HG03439 (cell line): ENCODE measurements around the gene ZNF224.

Experiments used
- ATAC-seq: cut with Tn5 transposase; IDR thresholded peaks from one replicate; pipeline ENCODE4 v1.9.1; 2021; ENCODE audit warnings: mild to moderate bottlenecking, moderate library complexity; ENCODE audit not compliant: unreplicated experiment

Gene ZNF224

GRCh38 chr19:44093931-44094765, at the start of gene ZNF224:
ZNF224 (plus strand) TSS chr19:44094361; CDS start chr19:44097874, 3,513 bp downstream.
- peak; percentile 87 for ATAC-seq

DNA sequence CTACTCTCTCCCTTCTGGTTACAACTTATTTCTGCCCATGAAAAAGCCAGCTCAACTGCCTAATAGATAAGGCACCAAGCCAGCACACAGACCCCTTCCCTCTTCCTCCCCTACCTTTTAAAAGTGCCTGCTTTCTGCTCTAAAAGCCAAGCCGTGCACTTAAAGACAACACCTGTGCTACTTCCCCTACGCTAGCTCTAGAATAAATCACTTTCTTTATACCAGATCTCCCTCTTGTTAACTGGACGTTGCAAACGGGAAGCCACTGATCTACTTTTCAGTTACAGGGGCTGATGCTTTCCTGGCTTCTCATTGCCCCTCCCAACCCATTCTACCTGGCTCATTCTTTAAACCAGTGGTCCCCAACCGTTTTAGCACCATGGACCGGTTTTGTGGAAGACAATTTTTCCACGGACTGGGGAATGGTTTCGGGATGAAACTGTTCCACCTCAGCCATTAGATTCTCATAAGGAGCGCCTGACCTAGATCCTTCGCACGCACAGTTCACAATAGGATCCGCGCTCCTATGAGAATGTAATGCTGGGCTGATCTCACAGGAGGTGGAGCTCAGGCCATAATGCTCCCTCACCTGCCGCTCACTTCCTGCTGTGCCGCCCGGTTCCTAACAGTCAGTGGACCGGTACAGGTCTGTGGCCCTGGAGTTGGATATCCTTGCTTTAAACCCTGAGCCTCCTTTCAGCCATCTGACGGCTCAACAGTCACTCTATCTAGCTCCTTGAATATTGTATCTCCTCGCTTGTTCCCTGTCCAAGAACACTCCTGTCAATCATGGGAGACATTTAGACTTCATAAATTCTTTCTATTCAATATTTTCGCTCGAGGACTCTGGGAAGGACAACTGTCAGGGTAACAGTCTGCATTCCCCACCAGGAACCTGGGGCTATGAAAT, 43.2 kb upstream of the ZNF224 start:
- ATAC-seq: no peak

GRCh38 chr19:44051650-44052402, 42.3 kb upstream of the ZNF224 start, which contains the start of gene ZNF223:
ZNF223 (plus strand) TSS chr19:44052036; CDS start chr19:44055177, 3,141 bp downstream.
- ATAC-seq: no peak

DNA sequence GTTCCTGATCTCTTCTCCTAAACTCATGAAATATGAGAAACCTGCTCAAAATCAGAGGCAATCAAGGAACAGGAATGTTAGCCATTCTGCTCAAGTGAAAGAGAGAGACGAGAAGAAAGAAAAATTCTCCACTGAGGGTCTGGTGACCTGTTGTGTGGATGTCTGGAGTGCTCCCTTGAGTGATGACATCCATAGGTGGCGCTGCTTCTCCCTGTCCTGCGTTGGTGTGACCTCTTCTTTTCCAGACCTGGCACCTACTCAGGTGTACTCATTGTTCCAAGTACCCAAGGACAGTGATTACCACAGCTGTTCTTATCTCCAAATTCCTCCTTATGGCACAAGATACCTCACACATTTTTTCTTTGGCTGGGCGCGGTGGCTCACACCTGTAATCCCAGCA, 38.3 kb upstream of the ZNF224 start:
- no peak for ATAC-seq

GRCh38 chr19:44059229-44059628, 34.9 kb upstream of the ZNF224 start:
- ATAC-seq: no peak

- ATAC-seq: no peak
These were observed 33.1 kb upstream of the ZNF224 start for GRCh38 chr19:44061038-44061437.

- ATAC-seq: no peak
These were observed 27.9 kb upstream of the ZNF224 start for GRCh38 chr19:44066305-44066704.

GRCh38 chr19:44069415-44069814, 24.7 kb upstream of the ZNF224 start:
- no peak for ATAC-seq

DNA sequence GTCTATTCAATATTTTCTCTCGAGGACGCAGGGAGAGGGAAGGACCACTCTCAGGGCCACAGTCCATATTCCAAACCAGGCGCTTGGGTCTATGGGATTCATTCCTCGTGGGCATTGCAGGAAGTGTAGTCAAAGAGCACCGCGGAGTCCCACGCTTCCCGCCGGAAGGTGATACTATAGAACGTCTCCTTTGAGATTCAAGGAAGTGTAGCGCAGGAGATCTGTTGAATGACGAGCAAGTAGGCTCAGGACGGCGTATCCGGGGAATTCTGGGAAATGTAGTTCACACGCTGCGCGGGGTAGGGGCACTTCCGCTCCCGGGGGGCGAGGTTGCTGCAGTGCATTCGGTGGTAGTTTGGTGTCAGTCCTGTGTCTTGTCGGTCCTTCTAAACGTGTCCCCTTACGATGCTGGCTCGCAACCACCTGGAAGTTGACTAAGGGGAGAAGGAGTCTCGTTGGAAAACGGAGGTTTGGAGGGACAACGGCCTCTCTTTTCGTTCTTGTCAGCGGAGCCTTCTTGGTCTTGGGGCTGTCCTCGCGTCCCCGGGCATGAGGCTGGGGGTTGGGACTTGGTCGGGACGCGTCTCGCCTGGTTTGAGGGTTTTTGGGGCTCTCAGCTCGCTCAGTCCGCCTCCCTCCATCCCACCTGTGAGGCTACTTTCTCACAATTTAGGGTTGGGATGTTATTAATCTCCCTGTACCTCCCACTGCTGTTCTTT, 22.2 kb upstream of the ZNF224 start, which contains the start of gene ZNF284:
Gene ZNF284 (plus strand): TSS at position 336 of the 719 bp plus-strand sequence. CDS start 4,231 bp downstream, outside the sequence.
- ATAC-seq: peak; percentile 85

DNA sequence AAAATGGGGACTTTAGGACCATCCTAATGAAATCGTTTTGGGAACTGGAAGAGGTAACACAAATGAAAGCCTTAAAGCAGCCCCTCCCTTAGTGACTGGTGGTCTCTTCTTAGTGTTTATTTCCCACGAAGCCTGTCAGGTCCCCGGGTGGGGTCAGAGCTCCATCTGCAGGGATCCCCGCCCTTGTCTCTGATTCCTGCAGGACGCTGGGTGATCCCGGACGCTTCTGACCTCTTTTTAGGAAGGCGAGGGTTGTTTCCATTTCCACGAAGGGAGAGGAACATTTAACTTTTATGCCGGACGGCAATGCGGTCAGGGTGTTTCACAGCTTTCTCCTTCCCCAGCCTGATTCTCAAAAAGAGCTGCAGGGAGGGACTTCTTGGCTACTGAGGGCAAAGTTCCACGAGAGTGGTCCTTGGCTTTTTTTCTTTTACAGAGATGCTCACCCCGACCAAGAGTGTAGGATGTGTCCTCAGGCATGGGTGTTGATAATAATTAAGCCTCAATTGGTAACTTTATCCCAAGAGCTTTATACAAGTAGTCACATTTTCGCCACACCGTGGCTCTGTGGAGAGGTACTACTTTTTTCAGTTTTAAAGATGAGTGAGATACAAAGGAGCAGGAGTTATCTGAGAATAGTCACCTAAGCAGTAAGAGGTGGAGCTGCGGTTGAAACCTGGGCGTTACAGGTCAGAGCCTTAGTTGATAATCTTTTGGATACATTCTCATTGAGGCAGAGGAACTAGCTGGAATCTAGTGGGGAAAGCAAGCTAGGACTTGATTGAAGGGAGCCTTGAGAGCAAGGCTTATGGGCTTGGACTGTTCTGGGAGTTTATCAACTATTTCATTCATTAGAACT, 21.4 kb upstream of the ZNF224 start:
- no peak for ATAC-seq

GRCh38 chr19:44076325-44076724, 17.8 kb upstream of the ZNF224 start:
- no peak for ATAC-seq

DNA sequence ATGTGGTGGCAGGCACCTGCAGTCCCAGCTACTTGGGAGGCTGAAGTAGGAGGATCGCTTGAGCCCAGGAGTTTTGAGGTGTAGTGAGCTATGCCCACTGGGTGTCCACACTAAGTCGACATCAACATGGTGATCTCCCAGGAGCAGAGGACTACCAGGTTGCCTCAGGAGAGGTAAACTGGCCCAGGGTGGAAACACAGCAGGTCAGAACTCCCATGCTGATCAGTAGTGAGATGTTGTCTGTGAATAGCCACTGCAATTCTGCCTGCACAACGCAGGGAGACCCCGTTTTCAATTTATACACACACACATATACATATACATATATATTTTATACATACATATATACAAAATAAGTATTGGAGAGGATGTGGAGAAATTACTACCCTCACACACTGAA, 2.1 kb upstream of the ZNF224 start:
- ATAC-seq: no peak

DNA sequence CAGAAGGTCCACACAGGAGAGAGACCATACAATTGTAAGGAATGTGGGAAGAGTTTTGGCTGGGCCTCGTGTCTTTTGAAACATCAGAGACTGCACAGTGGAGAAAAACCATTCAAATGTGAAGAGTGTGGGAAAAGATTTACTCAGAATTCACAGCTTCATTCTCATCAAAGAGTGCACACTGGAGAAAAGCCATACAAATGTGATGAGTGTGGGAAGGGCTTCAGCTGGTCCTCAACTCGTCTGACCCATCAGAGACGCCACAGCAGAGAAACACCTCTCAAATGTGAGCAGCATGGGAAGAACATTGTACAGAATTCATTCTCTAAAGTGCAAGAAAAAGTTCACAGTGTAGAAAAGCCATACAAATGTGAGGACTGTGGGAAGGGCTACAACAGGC, 13.6 kb downstream of the ZNF224 start:
- no peak for ATAC-seq

- ATAC-seq: no peak
These were observed 15.3 kb downstream of the ZNF224 start for GRCh38 chr19:44109458-44109857.

- ATAC-seq: no peak
These were observed 17.8 kb downstream of the ZNF224 start for GRCh38 chr19:44111910-44112463.

- peak; percentile 6 for ATAC-seq
These were observed 18.6 kb downstream of the ZNF224 start for GRCh38 chr19:44112802-44113137.

DNA sequence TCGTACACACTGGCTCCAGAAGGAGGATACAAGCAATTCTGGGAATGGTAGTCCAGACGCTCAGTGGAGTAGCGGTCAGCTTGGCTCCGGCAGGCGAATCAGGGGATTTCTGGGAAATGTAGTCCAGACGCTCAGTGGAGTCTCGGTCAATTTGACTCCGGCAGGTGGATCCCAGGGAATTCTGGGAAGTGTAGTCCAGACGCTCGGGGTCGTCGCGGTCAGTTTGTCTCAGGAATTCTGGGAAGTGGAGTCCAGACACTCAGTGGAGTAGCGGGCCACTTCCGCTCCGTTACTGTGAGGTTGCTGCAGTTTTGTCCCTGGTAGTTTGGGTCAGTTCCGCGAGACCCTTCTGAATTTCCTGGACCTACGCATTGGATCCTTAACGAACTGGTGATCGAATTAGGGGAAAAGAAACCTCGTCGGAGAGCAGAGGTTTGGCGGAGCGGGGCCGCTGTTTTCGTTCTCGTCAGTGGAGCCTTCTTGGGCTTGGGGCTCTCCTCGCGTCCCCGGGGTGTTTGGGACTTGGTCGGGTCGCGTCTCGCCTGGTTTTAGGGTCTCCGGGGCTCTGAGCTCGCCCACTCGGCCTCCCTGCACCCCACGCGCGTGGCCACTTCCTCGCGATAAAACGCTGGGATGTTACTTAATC, 19.1 kb downstream of the ZNF224 start, which contains the start of gene ZNF225:
Gene ZNF225 (plus strand): TSS at position 262 of the 646 bp plus-strand sequence. CDS start 2,429 bp downstream, outside the sequence.
- peak; percentile 91 for ATAC-seq

GRCh38 chr19:44113784-44114390, 19.7 kb downstream of the ZNF224 start:
- ATAC-seq: no peak
